Kidney (tissue), 14 donors: ENCODE measurements around the gene SARS1. TPM values are rescaled to one million over a fixed set of nuclear protein-coding genes. Genes with fewer than 3 reads are reported as not detected.

Source experiments
- DNase-seq, 5 donors: peaks; one replicate each; pipeline ENCODE4 v3.0.0-alpha.2; 2013 to 2020
- FAIRE-seq: peaks from 2 replicates; lab custom pipeline; 2012; peaks lifted over from hg19 to GRCh38; lab: Jason Lieb, UNC
- H3K27ac ChIP-seq, 2 donors: one replicate each; pipeline ENCODE4 v1.7.0; 2013; ENCODE audit warnings: low read depth in 2 of 2, low read length in 2 of 2, inconsistent platforms in 1 of 2
- H3K27me3 ChIP-seq: one replicate; pipeline ENCODE4 v1.7.1; 2013; ENCODE audit warnings: low read length, inconsistent platforms; ENCODE audit not compliant: control insufficient read depth, insufficient read depth
- H3K36me3 ChIP-seq, 3 donors: one replicate each; pipeline versions ENCODE4 v1.7.0 to v1.7.1; 2013; ENCODE audit warnings: low read length in 3 of 3, control low read depth in 1 of 3, inconsistent platforms in 1 of 3; ENCODE audit not compliant: insufficient read depth in 3 of 3, control insufficient read depth in 2 of 3
- H3K4me1 ChIP-seq, 3 donors: one replicate each; pipeline versions ENCODE4 v1.7.0 to v1.7.1; 2013; ENCODE audit warnings: low read length in 3 of 3, inconsistent platforms in 1 of 3, low read depth in 1 of 3; ENCODE audit not compliant: control insufficient read depth in 2 of 3, insufficient read depth in 2 of 3
- H3K4me3 ChIP-seq, 3 donors: one replicate each; pipeline versions ENCODE4 v1.7.0 to v1.8.1; 2013; ENCODE audit warnings: low read length in 3 of 3, control low read depth in 1 of 3, inconsistent platforms in 1 of 3
- H3K9ac ChIP-seq, 3 donors: one replicate each; pipeline versions ENCODE4 v1.7.0 to v1.7.1; 2013; ENCODE audit warnings: low read length in 3 of 3, control low read depth in 1 of 3, inconsistent platforms in 1 of 3
- H3K9me3 ChIP-seq, 3 donors: one replicate each; pipeline versions ENCODE4 v1.7.0 to v1.7.1; 2013; ENCODE audit warnings: low read length in 3 of 3, control low read depth in 1 of 3, inconsistent platforms in 1 of 3; ENCODE audit not compliant: control insufficient read depth in 2 of 3, insufficient read depth in 1 of 3
- intact Hi-C: fragments of 100-400 bp; cut with DNase I; formaldehyde crosslinking; loops from one replicate; pipeline ENCODE4 v1.11.1; 2022
- polyA plus RNA-seq: library from polyadenylated mRNA; stranded (reverse); fragments of 350-450 nt; fragmentation: Illumina TruSeq; extraction: RNeasy Lipid Tissue Mini Kit (QIAGEN cat#74804); gene quantifications from one replicate; pipeline ENCODE4 v1.2.3, GENCODE V29; 2014; ENCODE audit warnings: low read depth, low replicate concordance; ENCODE audit not compliant: insufficient read depth
- total RNA-seq: library from RNA; stranded (reverse); fragmentation: NEBNext Ultra II Directional; extraction: Animal tissue kit (Norgen Biotek cat#: 25700); gene quantifications from one replicate; pipeline ENCODE4 v1.2.1, GENCODE V29; 2021
- TF ChIP-seq, protein P1 (sequence below): IDR thresholded peaks from 3 replicates; pipeline ENCODE4 v1.5.1; 2012; ENCODE audit warnings: mild to moderate bottlenecking, moderate library complexity, borderline replicate concordance; ENCODE audit not compliant: insufficient read depth; ENCODE audit errors: extremely low read depth
- donor health status: control.
- donor health status: control.
- donor health status: control.
- donor health status: control.
- donor health status: control.
- donor health status: DM: yes; HTN: yes; CAD: no.
- donor health status: Normal renal cell carcinoma (clear cell type).

SARS1 gene
- total and polyA plus RNA-seq, 2 donors from 2014 or later: 114 to 181 TPM

DNA sequence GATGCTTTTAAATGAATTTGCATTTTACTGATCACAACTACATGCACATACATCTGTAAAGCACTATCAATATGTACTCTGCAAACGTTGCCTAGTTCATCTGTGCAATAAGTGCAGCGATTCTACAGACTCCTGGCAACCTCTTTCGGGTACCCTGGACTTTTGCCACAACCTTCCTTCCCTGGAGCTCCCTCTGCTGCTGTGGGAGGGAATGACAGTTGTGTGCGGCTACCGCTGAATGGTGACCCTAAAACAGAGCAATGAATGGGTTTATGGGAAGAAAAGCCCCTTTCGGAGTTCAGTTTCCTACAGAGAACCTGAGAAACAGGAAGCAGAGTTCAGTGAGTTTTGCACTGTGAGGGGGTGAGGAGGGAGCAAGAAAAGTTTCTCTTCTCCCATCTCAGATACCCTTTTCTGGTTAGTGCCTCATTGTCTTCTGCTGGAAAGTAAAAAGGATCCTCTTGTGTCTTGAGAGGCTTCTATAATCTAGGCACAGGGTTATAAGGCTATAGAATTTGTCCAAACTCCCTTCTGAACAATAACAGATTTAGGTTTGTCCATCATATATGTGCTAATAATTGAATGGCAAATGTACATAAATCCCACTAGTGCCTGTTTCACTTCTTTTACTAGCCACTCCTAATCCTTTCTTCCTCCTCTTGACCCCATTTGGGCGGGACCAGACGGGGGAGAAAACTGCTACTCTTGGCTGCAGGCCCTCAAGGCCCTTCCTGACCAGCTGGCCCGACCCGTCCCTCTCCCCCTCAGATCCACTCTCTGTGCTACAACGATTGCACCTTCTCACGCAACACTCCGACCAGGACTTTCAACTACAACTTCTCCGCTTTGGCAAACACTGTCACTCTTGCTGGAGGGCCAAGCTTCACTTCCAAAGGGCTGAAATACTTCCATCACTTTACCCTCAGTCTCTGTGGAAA, 19.8 kb upstream of the SARS1 start:
- intact Hi-C loops: no loop called here
- FAIRE-seq (no peak), DNase-seq (no peak)
- Histone ChIP-seq H3K9ac (no peak overlapping the region), H3K27ac (no peak overlapping the region), H3K9me3 (no peaks in the 10 kb centered on the region), H3K27me3 (no peaks in the 10 kb centered on the region), H3K4me1 (no peaks in the 10 kb centered on the region), H3K36me3 (no peaks in the 10 kb centered on the region), H3K4me3 (no peak overlapping the region)
- TF ChIP-seq, protein P1, sequence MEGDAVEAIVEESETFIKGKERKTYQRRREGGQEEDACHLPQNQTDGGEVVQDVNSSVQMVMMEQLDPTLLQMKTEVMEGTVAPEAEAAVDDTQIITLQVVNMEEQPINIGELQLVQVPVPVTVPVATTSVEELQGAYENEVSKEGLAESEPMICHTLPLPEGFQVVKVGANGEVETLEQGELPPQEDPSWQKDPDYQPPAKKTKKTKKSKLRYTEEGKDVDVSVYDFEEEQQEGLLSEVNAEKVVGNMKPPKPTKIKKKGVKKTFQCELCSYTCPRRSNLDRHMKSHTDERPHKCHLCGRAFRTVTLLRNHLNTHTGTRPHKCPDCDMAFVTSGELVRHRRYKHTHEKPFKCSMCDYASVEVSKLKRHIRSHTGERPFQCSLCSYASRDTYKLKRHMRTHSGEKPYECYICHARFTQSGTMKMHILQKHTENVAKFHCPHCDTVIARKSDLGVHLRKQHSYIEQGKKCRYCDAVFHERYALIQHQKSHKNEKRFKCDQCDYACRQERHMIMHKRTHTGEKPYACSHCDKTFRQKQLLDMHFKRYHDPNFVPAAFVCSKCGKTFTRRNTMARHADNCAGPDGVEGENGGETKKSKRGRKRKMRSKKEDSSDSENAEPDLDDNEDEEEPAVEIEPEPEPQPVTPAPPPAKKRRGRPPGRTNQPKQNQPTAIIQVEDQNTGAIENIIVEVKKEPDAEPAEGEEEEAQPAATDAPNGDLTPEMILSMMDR: peak; percentile 71

DNA sequence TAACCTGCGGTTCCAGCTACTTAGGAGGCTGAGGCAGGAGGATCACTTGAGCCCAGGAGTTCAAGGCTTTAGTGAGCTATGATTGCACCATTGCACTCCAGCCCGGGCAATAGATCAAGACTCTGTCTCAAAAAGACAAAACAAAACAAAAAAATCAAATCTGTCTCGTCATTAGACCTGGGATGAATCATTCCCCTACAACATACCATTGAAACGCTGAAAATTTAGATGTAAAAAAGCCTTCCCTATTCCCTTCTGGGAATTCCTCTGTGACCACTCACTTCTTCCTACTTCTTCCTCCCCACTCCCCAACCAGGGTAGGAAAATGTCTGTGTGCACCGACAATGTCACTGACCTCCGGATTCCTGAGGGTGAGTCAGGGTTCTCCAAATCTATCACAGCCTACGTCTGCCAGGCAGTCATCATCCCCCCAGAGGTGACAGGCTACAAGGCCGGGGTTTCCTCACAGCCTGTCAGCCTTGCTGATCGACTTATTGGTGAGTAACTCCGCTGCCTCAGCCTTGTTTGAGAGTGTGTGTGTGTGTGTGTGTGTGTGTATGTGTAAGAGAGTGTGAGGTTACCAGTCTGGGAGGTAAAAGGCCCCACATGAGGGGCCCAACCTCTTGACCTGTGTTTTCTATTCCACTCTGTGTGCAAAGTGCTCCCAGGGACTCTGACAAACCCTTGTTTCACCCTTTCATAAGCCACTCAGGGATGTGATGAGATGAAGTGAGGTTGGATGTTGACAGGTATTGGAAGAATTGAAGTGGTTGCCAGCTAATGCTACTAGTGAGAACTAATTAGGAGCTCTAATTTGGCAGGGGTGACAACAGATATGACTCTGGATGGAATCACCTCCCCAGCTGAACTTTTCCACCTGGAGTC, 16.3 kb upstream of the SARS1 start:
- FAIRE-seq (no peak), DNase-seq (peak in 1 of 5 donors; percentile 80)
- no peaks in the 10 kb centered on the region for H3K36me3 ChIP-seq
- H3K9me3 ChIP-seq: no peaks in the 10 kb centered on the region
- TF ChIP-seq, protein P1: no peak
- H3K27ac ChIP-seq: no peak overlapping the region
- no peak overlapping the region for H3K4me3 ChIP-seq
- no peaks in the 10 kb centered on the region for H3K4me1 ChIP-seq
- no peak overlapping the region for H3K9ac ChIP-seq
- no peaks in the 10 kb centered on the region for H3K27me3 ChIP-seq
- intact Hi-C loops: no loop called here

DNA sequence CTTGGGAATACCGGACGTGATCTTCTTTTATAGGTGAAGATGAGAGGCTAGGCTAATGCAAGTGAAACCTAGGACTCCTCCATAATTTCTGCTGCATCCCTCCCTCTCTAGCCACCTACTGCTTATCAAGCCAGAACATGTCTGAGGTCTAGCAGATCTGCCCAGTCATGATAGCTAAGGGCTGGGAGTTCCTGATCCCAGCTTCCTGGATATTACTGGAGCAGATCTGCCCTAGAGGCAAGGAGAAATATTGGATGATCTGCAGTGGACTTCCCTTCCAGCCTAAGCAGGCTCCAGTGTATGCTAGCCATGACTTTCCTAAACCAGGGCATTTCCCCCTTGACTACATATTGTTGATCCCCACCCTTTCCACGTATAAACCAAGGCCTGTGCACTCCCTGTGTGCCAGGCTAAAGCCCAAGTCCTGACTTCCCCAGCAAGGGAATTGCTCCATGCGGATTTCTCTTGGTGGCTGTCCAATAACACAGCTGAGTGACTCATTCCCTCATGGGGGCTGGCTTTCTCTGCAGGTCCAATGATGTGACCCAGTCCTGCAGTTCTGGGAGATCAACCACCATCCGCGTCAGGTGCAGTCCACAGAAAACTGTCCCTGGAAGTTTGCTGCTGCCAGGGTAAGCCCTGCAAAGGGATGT, 15.5 kb upstream of the SARS1 start:
- no peak overlapping the region for H3K4me3 ChIP-seq
- H3K36me3 ChIP-seq: no peaks in the 10 kb centered on the region
- DNase-seq (no peak), FAIRE-seq (no peak)
- H3K27me3 ChIP-seq: no peaks in the 10 kb centered on the region
- no peak overlapping the region for H3K9ac ChIP-seq
- H3K27ac ChIP-seq: no peak overlapping the region
- TF ChIP-seq, protein P1: no peak
- H3K9me3 ChIP-seq: no peaks in the 10 kb centered on the region
- no peaks in the 10 kb centered on the region for H3K4me1 ChIP-seq
- intact Hi-C loops: no loop called here
